Endodermal cell (in vitro differentiated cells): ENCODE measurements around the gene PSORS1C2. TPM values are rescaled to one million over a fixed set of nuclear protein-coding genes. Genes with fewer than 3 reads are reported as not detected.

Source experiments
- DNase-seq: peaks from one replicate; pipeline ENCODE4 v3.0.0-alpha.2; 2017
- H3K27ac ChIP-seq: 2 replicates; pipeline ENCODE4 v1.5.1; 2013; ENCODE audit warnings: mild to moderate bottlenecking, low read depth, low read length, moderate library complexity
- H3K27me3 ChIP-seq: 2 replicates; pipeline ENCODE4 v1.6.1; 2013; ENCODE audit warnings: mild to moderate bottlenecking, low read length, moderate library complexity; ENCODE audit not compliant: insufficient read depth, control insufficient read depth, poor library complexity, severe bottlenecking
- H3K36me3 ChIP-seq: 2 replicates; pipeline ENCODE4 v1.7.0; 2013; ENCODE audit warnings: mild to moderate bottlenecking, low read length, moderate library complexity; ENCODE audit not compliant: control insufficient read depth, insufficient read depth
- H3K4me1 ChIP-seq: one replicate; pipeline ENCODE4 v1.7.0; 2013; ENCODE audit warnings: low read length; ENCODE audit not compliant: control insufficient read depth, insufficient read depth
- H3K4me3 ChIP-seq: 2 replicates; pipeline ENCODE4 v1.5.1; 2013; ENCODE audit warnings: mild to moderate bottlenecking, low read length, moderate library complexity
- H3K9ac ChIP-seq: 2 replicates; pipeline ENCODE4 v1.6.1; 2013; ENCODE audit warnings: mild to moderate bottlenecking, low read length, moderate library complexity; ENCODE audit not compliant: poor library complexity, severe bottlenecking; ENCODE audit errors: extremely low read depth
- H3K9me3 ChIP-seq: 2 replicates; pipeline ENCODE4 v1.6.1; 2013; ENCODE audit warnings: mild to moderate bottlenecking, low read length, moderate library complexity; ENCODE audit not compliant: control insufficient read depth
- H3K27ac Mint-ChIP-seq: 2 replicates; pipeline ENCODE4 v1.8.0; 2020; ENCODE audit warnings: mixed read lengths
- H3K27me3 Mint-ChIP-seq: 2 replicates; pipeline ENCODE4 v1.8.0; 2021; ENCODE audit warnings: mild to moderate bottlenecking, mixed read lengths; ENCODE audit not compliant: insufficient read depth
- H3K36me3 Mint-ChIP-seq: 2 replicates; pipeline ENCODE4 v1.8.0; 2020; ENCODE audit warnings: low read depth, mixed read lengths
- H3K4me1 Mint-ChIP-seq: 2 replicates; pipeline ENCODE4 v1.8.0; 2020; ENCODE audit warnings: mixed read lengths
- H3K4me3 Mint-ChIP-seq: 2 replicates; pipeline ENCODE4 v1.8.0; 2020; ENCODE audit warnings: mild to moderate bottlenecking, moderate library complexity, mixed read lengths
- H3K9me3 Mint-ChIP-seq: 2 replicates; pipeline ENCODE4 v1.8.0; 2020; ENCODE audit warnings: mild to moderate bottlenecking, mixed read lengths
- CTCF ChIP-seq: fragments of 200-600 bp; sonication (generic); conservative IDR thresholded peaks from 2 replicates; pipeline ENCODE4 v1.5.0; 2021; ENCODE audit warnings: antibody characterized with exemption, mild to moderate bottlenecking
- WGBS, 2 experiments: methylation state at CpG; one replicate each; pipeline versions ENCODE4 v1.1.5 to v1.1.7; 2013; ENCODE audit warnings: missing lambda C conversion rate in 2 of 2, mixed read lengths in 1 of 2; ENCODE audit not compliant: insufficient coverage in 1 of 2, insufficient read length in 1 of 2; 5-methylcytosine and 5-hydroxymethylcytosine counted together
- total RNA-seq, 2 donors: library from RNA; stranded (reverse); fragmentation: NEBNext Ultra II Directional in 1 of 2; extraction: Animal tissue kit (Norgen Biotek cat#: 25700) in 1 of 2; gene quantifications; 2 replicates in 1 of 2; 3 replicates in 1 of 2; pipeline ENCODE4 v1.2.1, GENCODE V29; 2021

The PSORS1C2 gene
- total RNA-seq, 2 donors from 2014 or later = not detected

- no peak for TF ChIP-seq CTCF
- Histone ChIP-seq H3K36me3 (no peaks in the 10 kb centered on the region), H3K4me1 (peaks cover 19% of the 10 kb centered on the region), H3K9me3 (no peaks in the 10 kb centered on the region), H3K27me3 (no peaks in the 10 kb centered on the region), H3K9ac (no peak overlapping the region), H3K4me3 (no peak overlapping the region), H3K27ac (no peak overlapping the region)
- H3K27me3 Mint-ChIP-seq = no peaks in the 10 kb centered on the region
- H3K9me3 Mint-ChIP-seq = no peaks in the 10 kb centered on the region
- no peaks in the 10 kb centered on the region for H3K36me3 Mint-ChIP-seq
- H3K27ac Mint-ChIP-seq = no peak overlapping the region
- WGBS, 2 experiments = 79 to 93% methylated on average over 3 of the region's 3 CpGs
- peaks cover 39% of the 10 kb centered on the region for H3K4me1 Mint-ChIP-seq
- no peak overlapping the region for H3K4me3 Mint-ChIP-seq
- DNase-seq = no peak
Measured at GRCh38 chr6:31130751-31131150, 8.1 kb downstream of the PSORS1C2 start.

GRCh38 chr6:31129130-31129529, 9.7 kb downstream of the PSORS1C2 start:
- Mint-ChIP-seq H3K27me3 (no peaks in the 10 kb centered on the region), H3K36me3 (no peaks in the 10 kb centered on the region), H3K4me1 (peaks cover 46% of the 10 kb centered on the region), H3K27ac (peak overlapping the region; percentile 52), H3K9me3 (no peaks in the 10 kb centered on the region), H3K4me3 (no peak overlapping the region)
- H3K4me3 ChIP-seq = no peak overlapping the region
- no peak for TF ChIP-seq CTCF
- DNase-seq = no peak
- H3K36me3 ChIP-seq = no peaks in the 10 kb centered on the region
- H3K27ac ChIP-seq = no peak overlapping the region
- no peaks in the 10 kb centered on the region for H3K27me3 ChIP-seq
- WGBS, 2 experiments = 56 to 73% methylated on average over 4 of the region's 4 CpGs
- no peaks in the 10 kb centered on the region for H3K9me3 ChIP-seq
- peaks cover 19% of the 10 kb centered on the region for H3K4me1 ChIP-seq
- no peak overlapping the region for H3K9ac ChIP-seq

GRCh38 chr6:31128093-31128676, 10.7 kb downstream of the PSORS1C2 start:
- Mint-ChIP-seq H3K36me3 (no peaks in the 10 kb centered on the region), H3K27ac (no peak overlapping the region), H3K4me3 (no peak overlapping the region), H3K27me3 (peaks cover 4% of the 10 kb centered on the region), H3K4me1 (peaks cover 46% of the 10 kb centered on the region), H3K9me3 (no peaks in the 10 kb centered on the region)
- H3K27ac ChIP-seq = no peak overlapping the region
- peak; percentile 93 for DNase-seq
- no peak overlapping the region for H3K4me3 ChIP-seq
- peak; percentile 91 for TF ChIP-seq CTCF
- no peaks in the 10 kb centered on the region for H3K36me3 ChIP-seq
- no peak overlapping the region for H3K9ac ChIP-seq
- no peaks in the 10 kb centered on the region for H3K27me3 ChIP-seq
- H3K9me3 ChIP-seq = no peaks in the 10 kb centered on the region
- peaks cover 19% of the 10 kb centered on the region for H3K4me1 ChIP-seq
- 22 to 28% methylated on average over 6 to 8 of the region's 8 CpGs for WGBS, 2 experiments
